Stimulated activated CD8-positive, alpha-beta memory T cell treated with anti-CD3 and anti-CD28 coated beads, Interleukin-7, amount 100 ng/mL, for 4 hours (primary cell): Measurements from ENCODE around the gene MCOLN3.
"Not testable (repeated sequence)": the region's sequence is repeated elsewhere in the genome, so short reads cannot be mapped to it uniquely, and the experiment has no call there.

Experiments used
- DNase-seq, 2 donors: peaks; one replicate each; pipeline ENCODE4 v3.0.0-alpha.2; 2020; ENCODE audit warnings: low read depth in 2 of 2

MCOLN3 gene

DNA sequence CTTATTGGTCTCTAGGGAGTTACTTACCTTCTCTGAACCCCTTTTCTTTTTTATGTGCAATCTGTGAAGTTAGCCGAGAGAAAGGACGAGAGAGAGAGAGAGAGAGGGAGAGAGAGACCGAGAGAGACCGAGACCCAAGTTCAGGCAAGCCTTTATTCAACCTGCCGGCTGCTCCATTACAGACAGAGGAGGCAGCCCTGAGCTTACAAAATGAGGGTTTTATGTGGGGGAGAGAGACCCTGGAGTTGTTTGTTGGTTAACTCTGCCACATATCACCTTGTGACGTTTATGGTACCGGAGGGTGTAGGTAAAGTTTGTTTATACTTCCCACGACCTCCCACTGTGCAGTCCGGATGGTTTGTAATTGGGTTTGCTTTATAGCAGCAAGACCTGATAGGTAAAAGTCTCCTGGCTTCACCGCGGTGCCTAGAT is 1.5 kb upstream of the MCOLN3 start:
- DNase-seq, result no peak

DNA sequence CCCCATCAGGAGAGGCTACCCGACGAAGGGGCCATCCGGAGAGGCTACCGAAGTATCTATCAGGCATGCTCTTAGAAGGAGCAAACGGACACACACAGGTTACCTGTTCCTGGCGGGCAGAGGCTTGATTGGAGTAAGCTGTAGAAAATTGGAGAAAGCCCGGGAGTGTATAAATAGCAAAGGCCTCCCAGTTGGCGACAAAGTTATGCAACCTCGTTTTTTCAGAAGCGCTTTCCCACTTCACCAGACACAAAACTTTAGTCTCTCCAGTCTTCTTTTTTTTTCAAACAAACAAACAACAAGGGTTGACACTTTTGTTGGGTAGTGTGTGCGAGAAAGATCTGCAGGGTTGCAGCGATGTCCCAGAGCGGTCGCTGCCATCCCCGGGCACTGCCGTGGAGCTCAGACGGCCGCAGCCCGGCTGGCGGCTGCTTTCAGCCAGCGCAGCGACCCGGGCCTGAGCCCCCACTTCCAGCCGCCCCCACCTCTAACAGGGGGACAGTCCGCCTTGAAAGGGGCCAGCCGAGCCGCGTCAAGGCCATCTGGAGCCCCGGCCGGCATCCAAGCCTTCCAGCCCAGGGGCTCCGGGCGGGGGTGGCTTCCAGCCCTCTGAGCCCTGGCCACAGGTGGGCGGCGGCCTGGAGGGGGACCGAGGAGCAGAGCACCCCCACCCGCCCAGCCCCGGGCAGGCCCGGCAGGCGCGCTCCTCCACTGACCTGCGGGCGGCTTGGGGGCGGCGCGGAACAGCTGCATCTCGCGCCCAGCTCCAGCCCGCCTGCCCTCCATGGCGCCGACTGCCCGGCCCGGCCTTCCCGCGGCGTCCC is 616 bp downstream of the MCOLN3 start:
- no peak for DNase-seq

DNA sequence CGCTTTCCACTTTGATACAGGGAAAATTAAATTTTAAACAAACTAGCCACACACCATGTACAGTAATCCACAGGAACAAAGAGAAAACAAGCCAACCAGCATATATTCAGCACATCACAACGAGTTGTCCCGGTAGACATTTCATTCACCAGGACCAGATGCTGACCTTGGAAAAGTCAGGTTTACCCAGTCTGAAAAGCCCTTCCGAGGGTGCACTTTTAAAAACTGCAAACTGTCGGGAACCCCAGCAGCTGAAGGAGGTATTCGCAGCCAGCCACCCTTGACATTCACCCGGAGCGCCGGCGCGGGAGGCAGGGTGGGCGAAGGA is 1.2 kb downstream of the MCOLN3 start:
- DNase-seq, result no peak

DNA sequence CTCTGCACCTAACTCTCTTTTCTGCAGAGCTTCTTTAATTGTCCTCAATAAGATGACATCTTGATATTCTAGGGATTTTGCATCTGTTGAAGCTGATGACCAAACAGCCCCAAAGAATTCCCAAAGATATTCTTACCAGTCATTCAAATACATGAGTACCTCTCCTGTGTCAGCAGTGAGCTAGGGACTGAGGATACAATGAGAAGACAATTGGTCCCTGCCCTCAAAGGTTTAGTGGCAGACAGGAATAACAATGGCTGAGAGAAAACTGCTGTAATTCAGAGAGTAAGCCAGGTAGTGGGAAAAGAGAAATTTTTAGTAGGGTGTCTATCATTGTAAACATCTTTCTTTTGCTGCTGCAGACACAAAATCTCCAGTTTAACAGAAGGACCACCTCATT is 5.9 kb downstream of the MCOLN3 start:
- DNase-seq, result no peak

- DNase-seq, result no peak
Measured at GRCh38 chr1:85041793-85042192, 6.5 kb downstream of the MCOLN3 start.

GRCh38 chr1:85033221-85033620 is 15.1 kb downstream of the MCOLN3 start:
- DNase-seq, result no peak

GRCh38 chr1:85030536-85030935 is 17.8 kb downstream of the MCOLN3 start:
- no peak for DNase-seq

- DNase-seq, result no peak
Measured at GRCh38 chr1:85028151-85028550, 20.1 kb downstream of the MCOLN3 start.

DNA sequence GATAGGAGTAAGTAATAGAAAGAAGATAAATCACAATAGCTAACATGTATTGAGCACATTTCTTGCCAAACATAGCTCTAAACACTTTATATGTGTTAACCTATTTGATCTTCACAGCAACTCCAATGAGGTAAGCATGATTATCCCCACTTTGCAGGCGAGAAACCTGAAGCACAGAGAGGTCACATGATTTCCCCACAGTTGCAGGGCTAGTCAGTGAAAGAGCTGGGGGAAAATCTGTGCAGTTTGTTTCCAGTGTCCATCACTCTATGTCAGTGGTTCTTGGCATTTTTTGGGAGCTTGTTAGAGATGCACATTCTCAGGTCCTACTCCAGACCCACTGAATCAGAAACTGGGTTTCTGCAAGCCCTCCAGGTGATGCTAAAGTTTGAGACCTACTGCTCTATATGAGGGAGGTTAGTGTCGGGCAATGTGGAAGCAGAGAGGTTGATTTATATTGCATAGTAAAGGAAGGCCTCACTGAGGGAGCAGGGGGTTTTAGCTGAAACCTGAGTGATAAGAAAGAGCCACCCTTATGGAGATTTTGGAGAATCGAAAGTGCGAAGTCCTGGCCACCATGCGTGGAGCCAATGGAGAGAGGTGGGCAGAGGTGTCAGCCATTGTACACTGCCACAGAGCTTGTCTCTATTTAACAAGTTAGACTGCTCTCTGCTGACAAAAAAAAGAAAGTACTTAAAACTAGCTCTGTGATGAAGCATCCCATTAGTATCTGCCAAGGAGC is 20.9 kb downstream of the MCOLN3 start:
- peak; percentile 10 to 18 for DNase-seq

GRCh38 chr1:85025940-85026339 is 22.4 kb downstream of the MCOLN3 start:
- DNase-seq, result no peak

- no peak for DNase-seq
Measured at GRCh38 chr1:85024736-85025135, 23.6 kb downstream of the MCOLN3 start.

DNA sequence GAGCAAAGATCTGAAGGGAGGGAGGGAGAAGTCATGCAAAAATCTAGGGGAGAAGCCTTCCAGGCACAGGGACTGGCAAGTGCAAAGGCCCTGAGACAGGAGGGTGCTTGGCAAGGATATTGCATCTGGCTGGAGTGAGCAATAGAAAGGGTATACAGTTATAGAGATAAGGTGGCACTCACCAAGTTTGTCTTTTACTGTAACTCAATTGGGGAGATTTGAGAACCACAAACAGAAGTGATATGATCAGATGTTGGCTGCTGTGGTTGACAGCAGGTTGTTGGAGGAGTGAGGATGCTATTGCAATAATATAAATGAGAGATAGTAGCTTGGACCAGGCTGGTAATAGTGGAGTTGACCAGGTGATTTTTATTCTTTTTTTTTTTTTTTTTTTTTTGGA is 25.6 kb downstream of the MCOLN3 start:
- no peak for DNase-seq

GRCh38 chr1:85019994-85020393 is 28.3 kb downstream of the MCOLN3 start:
- DNase-seq, result no peak

- DNase-seq, result no peak
Measured at GRCh38 chr1:85015826-85016225, 32.5 kb downstream of the MCOLN3 start.

DNA sequence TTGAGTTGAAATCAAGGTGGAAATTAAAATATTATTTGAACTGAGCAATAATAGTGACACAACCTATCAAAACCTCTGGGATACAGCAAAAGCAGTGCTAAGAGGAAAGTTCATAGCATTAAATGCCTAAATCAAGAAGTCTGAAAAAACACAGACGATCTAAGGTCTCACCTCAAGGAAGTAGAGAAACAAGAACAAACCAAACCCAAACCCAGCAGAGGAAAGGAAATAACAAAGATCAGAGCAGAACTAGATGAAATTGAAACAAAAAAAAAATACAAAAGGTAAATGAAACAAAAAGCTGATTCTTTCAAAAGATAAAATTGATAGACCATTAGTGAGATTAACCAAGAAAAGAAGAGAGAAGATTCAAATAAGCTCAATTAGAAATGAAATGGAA is 42.7 kb downstream of the MCOLN3 start:
- not testable (repeated sequence) for DNase-seq

GRCh38 chr1:85001742-85002141 is 46.6 kb downstream of the MCOLN3 start:
- DNase-seq, result no peak

DNA sequence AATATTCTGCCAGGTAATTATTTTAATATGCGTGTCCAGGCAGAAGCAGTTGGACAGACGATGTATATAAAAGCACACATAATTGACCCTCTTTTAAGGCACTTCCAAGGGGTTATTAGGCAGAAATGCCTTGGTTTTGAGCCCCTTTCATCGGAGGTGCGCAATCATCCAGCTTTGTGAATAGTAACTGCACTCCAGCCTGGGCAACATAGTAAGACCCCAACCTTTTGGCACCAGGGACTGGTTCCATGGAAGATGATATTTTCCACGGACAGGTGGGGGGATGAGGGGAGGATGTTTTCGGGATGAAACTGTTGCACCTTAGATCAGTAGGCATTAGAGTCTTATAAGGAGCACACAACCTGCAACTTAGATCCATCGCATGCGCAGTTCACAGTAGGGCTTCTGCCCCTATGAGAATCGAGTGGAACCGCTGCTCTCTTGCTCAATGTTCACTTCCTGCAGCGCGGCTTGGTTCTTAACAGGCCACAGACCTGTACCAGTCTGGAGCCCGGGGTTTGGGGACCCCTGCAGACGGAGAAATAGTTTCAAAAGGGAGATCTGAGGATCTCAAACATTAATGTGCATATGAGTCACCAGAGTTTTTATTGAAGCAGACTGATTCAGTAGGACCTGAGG is 49.5 kb downstream of the MCOLN3 start:
- peak; percentile 38 to 55 for DNase-seq

DNA sequence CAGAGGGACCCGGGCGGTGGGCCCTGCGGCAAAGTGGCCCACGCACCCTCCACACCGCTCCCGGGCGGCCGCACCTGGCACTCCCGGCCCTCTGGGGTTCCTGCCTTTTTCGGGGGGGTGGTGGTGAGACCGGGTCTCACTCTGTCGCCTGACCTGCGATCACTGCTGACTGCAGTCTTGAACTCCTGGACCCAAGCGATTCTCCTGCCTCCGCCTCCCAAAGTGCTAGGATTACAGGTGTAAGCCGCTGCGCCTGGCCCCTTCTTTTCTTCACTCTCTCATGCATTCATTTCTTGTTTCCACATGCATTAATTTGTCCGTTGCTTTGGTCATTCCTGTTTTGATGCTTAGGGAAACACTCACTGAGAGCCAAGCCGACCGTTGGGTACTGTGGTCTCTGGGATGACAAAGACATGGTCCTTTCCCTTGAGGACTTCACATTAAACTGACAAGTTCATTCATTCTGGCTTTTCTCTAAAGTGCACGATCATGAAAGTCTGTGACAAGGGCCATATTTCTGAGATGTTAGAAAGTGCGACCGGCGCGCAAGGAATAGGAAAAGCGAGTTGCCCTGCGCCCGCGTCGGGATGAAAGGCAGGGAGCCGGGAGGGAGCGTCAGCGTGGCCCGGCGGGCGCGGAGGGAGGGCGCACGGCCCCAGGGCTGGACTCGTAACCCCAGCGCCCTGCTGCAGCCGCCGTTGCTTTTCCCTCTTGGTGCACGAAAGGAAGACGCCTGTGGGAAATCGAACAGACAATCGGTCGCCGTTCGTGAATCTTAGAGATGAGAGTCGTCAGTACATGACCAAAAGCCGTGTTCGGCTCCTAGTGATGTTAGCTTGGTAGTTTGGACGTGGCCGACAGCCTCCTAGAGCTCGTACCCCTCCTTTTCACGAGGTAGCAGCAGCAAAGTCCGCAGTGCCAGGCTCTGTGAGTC is 50.4 kb downstream of the MCOLN3 start:
- no peak for DNase-seq

DNA sequence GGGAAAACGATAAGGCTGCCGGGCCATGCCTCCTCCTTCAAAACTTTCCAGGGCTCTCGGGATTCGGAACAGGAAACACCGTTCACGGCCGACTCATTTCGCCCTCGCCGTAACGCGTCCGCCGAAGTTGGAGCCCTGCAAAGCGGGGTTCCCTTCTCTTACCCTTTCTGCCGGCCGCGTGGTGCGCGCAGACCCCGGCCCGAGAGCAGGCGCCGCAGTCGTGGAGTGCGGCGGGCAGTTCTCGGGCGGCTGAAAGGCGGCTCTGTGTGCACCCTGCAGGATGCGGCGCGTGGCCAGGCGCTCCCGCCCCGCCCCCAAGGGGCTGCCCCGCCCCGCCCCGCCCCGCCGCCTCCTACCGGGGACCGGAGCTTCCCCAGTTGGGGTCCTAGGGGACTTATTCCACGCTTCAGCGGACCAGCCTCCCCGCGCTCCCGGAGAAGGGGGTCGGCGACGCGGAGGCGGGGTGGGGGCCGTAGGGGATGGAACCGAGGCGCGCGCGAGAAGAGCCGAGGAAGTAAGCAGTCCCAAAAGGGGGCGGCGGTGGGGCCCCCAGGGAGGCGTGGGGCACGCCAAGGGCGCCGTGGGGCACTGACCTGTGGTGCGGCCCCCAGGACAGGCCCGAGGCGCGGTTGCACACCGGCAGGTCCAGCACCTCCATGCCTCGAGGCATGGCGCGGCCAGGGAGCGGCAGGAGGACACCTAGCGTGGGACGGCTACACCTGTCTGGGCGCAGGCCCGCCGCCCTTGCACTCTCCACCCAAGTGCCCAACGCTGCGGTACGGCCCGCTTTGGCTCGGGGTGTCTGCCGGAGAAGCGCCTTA is 51.2 kb downstream of the MCOLN3 start, which contains the start of gene MCOLN2:
TSS of gene MCOLN2 (minus strand) at position 268 of the 821 bp plus-strand sequence. CDS start at position 27, 241 bp downstream.
- DNase-seq, result peak in 1 of 2 donors; percentile 43

- no peak for DNase-seq
Measured at GRCh38 chr1:84995484-84996334, 52.6 kb downstream of the MCOLN3 start.
